Measurements from ENCODE around the gene MAP3K9.

GRCh38 chr14:70816525-70816924, 7.2 kb upstream of the MAP3K9 start:
- no peak for TF ChIP-seq CTCF (IDR thresholded peaks at IDR 0.05)
- TF ChIP-seq POLR2A (IDR thresholded peaks at IDR 0.05): no peak

All from lower leg skin (tissue), 3 donors.